H1 (cell line): ENCODE results near the gene SLC48A1. TPM values are rescaled to one million over a fixed set of nuclear protein-coding genes. Genes with fewer than 3 reads are reported as not detected.

Experiments used
- RAD21 ChIP-seq, 2 experiments: IDR thresholded peaks in 1 of 2; conservative IDR thresholded peaks in 1 of 2; 2 replicates each; pipeline ENCODE4 v1.6.1; 2011; ENCODE audit warnings: low read depth in 2 of 2, low read length in 2 of 2, improper control_type of control experiment in 1 of 2, inconsistent platforms in 1 of 2, mild to moderate bottlenecking in 1 of 2, moderate library complexity in 1 of 2
- SIX5 ChIP-seq: IDR thresholded peaks from 2 replicates; pipeline ENCODE4 v1.6.1; 2011; ENCODE audit warnings: mild to moderate bottlenecking, low read depth, low read length
- SRF ChIP-seq: IDR thresholded peaks from 2 replicates; pipeline ENCODE4 v1.6.1; 2011; ENCODE audit warnings: mild to moderate bottlenecking, low read depth, low read length, moderate library complexity
- TAF1 ChIP-seq: IDR thresholded peaks from 2 replicates; pipeline ENCODE4 v1.6.1; 2011; ENCODE audit warnings: mild to moderate bottlenecking, low read depth, low read length
- TAF7 ChIP-seq: optimal IDR thresholded peaks from 2 replicates; pipeline ENCODE3; 2011; ENCODE audit warnings: low read depth, mild to moderate bottlenecking, inconsistent platforms, low read length, moderate library complexity, borderline replicate concordance
- polyA plus RNA-seq, 7 experiments: library from polyadenylated mRNA; depleted of rRNA in 3 of 7; stranded (reverse) in 5 of 7; unstranded in 2 of 7; fragments of >200 nt in 5 of 7; fragments of 200-250 nt in 2 of 7; gene quantifications; 1 replicate in 5 of 7; 2 replicates in 1 of 7; 4 replicates in 1 of 7; pipeline versions ENCODE4 v1.2.1 to v1.2.3, GENCODE V29; 2011 to 2013; ENCODE audit warnings: missing spikeins in 2 of 7, mixed read lengths in 2 of 7
- total RNA-seq: library from RNA; stranded (reverse); fragmentation: NEBNext Ultra II Directional; extraction: Animal tissue kit (Norgen Biotek cat#: 25700); gene quantifications from 2 replicates; pipeline ENCODE4 v1.2.1, GENCODE V29; 2021
- TF ChIP-seq, protein P1 (sequence below): IDR thresholded peaks from 2 replicates; pipeline ENCODE4 v1.6.1; 2011; ENCODE audit warnings: low read length, improper control_type of control experiment

Gene SLC48A1
- total and polyA plus RNA-seq, 2 of the 8 experiments (the other 6 are each of a cell fraction or from before 2014, with no cell fraction given), result 9.5 to 14.1 TPM

DNA sequence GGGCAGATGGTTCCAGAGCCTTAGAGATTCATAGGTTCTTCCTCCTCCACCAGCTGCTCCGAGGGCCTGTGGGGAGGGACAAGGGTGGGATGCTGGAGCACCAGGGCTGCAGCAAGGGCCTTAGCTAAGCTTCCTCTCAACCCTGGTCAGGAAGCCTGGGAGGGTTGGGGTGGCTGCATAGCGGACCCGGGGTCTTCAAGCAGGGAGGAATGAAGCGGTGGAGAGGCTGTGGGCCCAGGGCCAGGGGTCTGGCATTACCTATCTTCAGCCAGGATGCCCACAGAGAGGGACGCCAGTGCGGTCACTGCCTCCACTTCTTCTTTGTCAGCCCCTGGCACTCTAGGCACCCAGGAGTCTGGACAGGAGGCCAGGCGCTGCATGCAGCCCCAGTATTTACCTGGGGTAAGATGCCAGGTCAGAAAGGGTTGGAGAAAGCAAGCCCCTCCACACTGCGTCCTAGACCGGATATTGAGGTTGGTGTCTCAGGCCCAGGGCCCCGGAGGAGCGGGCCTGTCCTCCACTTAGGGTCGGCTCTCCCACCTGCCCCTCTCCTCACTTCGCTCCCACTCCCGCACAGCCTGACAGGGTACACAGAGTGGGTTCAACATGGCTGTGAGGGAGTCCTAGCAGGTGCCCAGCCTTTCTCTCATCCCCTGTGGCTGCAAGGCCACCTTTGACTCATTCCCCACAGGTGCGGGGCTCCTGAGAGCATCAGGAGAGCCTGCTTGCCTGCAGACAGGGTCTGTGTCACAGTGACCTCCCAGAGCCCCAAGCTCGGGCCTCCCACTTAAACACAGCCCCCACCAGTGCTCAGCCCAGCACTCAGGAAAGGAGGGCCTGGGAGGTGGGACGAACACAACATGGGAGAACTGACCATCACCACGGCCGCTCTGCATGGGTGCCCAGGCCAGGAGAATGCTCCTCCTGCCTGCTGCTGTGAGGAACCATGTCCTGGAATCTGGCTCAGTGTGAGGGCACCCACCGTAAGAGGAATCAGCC is 11.1 kb downstream of the SLC48A1 start (continued):
- no peak for TF ChIP-seq TAF7
- no peak for TF ChIP-seq SIX5
- TF ChIP-seq TAF1, result no peak
- no peak for TF ChIP-seq SRF
- TF ChIP-seq, protein P1, sequence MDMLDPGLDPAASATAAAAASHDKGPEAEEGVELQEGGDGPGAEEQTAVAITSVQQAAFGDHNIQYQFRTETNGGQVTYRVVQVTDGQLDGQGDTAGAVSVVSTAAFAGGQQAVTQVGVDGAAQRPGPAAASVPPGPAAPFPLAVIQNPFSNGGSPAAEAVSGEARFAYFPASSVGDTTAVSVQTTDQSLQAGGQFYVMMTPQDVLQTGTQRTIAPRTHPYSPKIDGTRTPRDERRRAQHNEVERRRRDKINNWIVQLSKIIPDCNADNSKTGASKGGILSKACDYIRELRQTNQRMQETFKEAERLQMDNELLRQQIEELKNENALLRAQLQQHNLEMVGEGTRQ, result no peak
- TF ChIP-seq RAD21 (IDR thresholded peaks at IDR 0.05 in 1 of 2, conservative IDR thresholded peaks at IDR 0.05 in 1 of 2; ENCODE audit: low read depth in 2 of 2, low read length in 2 of 2), result no peak
